OCI-LY7 (cell line): ENCODE data around the gene ZNF407. TPM values are rescaled to one million over a fixed set of nuclear protein-coding genes. Genes with fewer than 3 reads are reported as not detected.

ENCODE experiments used
- BruUV-seq: library from RNA; stranded (reverse); fragments of 400-500 nt; replicated peaks from 2 replicates; lab custom pipeline; 2021; lab: Mats Ljungman, UMichigan
- CTCF ChIA-PET: fragments of 300-600 bp; sonication (Branson Sonifier 250); formaldehyde crosslinking; loops from one replicate; lab custom pipeline; 2022; ENCODE audit warnings: antibody characterized with exemption; ENCODE audit not compliant: unreplicated experiment; lab: Charles Lee
- POLR2A ChIA-PET: fragments of 300-600 bp; sonication (Branson Sonifier 250); formaldehyde crosslinking; loops from one replicate; lab custom pipeline; 2022; ENCODE audit warnings: antibody characterized with exemption; lab: Charles Lee
- DNase-seq: peaks from one replicate; pipeline ENCODE4 v3.0.0-alpha.2; 2015; ENCODE audit warnings: low spot score
- H2AFZ ChIP-seq: fragments of 200-600 bp; sonication (generic), shearing (Covaris generic); 2 replicates; pipeline ENCODE4 v1.6.1; 2014; ENCODE audit warnings: mild to moderate bottlenecking, antibody characterized with exemption, low read length, moderate library complexity
- H3K27ac ChIP-seq: fragments of 200-600 bp; sonication (generic); 2 replicates; pipeline ENCODE4 v1.5.1; 2014; ENCODE audit warnings: mixed run types, low read depth, mild to moderate bottlenecking, moderate library complexity, low read length, inconsistent platforms; ENCODE audit not compliant: poor library complexity, severe bottlenecking
- H3K36me3 ChIP-seq: fragments of 200-600 bp; sonication (generic); 2 replicates; pipeline ENCODE4 v1.6.1; 2014; ENCODE audit warnings: mild to moderate bottlenecking, antibody characterized with exemption, low read length, moderate library complexity, mixed read lengths; ENCODE audit not compliant: insufficient read depth
- H3K4me1 ChIP-seq: fragments of 200-600 bp; sonication (generic); 2 replicates; pipeline ENCODE4 v1.5.1; 2014; ENCODE audit warnings: mild to moderate bottlenecking, low read length; ENCODE audit not compliant: insufficient read depth, poor library complexity, severe bottlenecking
- H3K4me2 ChIP-seq: fragments of 200-600 bp; sonication (generic); 2 replicates; pipeline ENCODE4 v1.6.1; 2014; ENCODE audit warnings: mild to moderate bottlenecking, low read length
- H3K4me3 ChIP-seq: fragments of 200-600 bp; sonication (generic); 2 replicates; pipeline ENCODE4 v1.5.1; 2014; ENCODE audit warnings: mild to moderate bottlenecking, low read depth, low read length; ENCODE audit not compliant: poor library complexity, severe bottlenecking
- H3K79me2 ChIP-seq: fragments of 200-600 bp; sonication (generic); 2 replicates; pipeline ENCODE4 v1.6.1; 2016; ENCODE audit warnings: low read depth, mild to moderate bottlenecking, low read length, moderate library complexity, mixed read lengths; ENCODE audit not compliant: insufficient read depth
- H3K9me2 ChIP-seq: fragments of 200-600 bp; sonication (generic); 2 replicates; pipeline ENCODE4 v1.6.1; 2016; ENCODE audit warnings: mild to moderate bottlenecking, low read length, mixed read lengths; ENCODE audit not compliant: insufficient read depth
- H3K9me3 ChIP-seq: fragments of 200-600 bp; sonication (generic); 2 replicates; pipeline ENCODE4 v1.6.1; 2014; ENCODE audit warnings: mild to moderate bottlenecking, mixed run types, low read length, mixed read lengths
- H4K20me1 ChIP-seq: fragments of 200-600 bp; sonication (generic); 2 replicates; pipeline ENCODE4 v1.6.1; 2014; ENCODE audit warnings: mild to moderate bottlenecking, antibody characterized with exemption, low read length, moderate library complexity, mixed read lengths; ENCODE audit not compliant: insufficient read depth
- CTCF ChIP-seq: fragments of 200-600 bp; sonication (generic); conservative IDR thresholded peaks from 2 replicates; pipeline ENCODE4 v1.5.1; 2014; ENCODE audit warnings: mild to moderate bottlenecking, antibody characterized with exemption, low read length, moderate library complexity, mixed read lengths
- EZH2phosphoT487 ChIP-seq: fragments of 200-600 bp; sonication (generic); IDR thresholded peaks from 2 replicates; pipeline ENCODE4 v1.6.1; 2018; ENCODE audit warnings: low read depth, borderline replicate concordance, mild to moderate bottlenecking, mixed run types, antibody characterized with exemption, low read length, moderate library complexity, mixed read lengths
- intact Hi-C: fragments of 100-400 bp; cut with micrococcal nuclease; formaldehyde crosslinking; loops from one replicate; pipeline ENCODE4 v1.10.0; 2022; ENCODE audit not compliant: unreplicated experiment
- total RNA-seq, 2 experiments: library from RNA; depleted of rRNA in 1 of 2; stranded (reverse); fragments of >200 nt in 1 of 2; shearing (Covaris generic) in 1 of 2; gene quantifications; 2 replicates each; pipeline ENCODE4 v1.2.3, GENCODE V29; 2014 to 2022

Gene ZNF407
- total RNA-seq, 2 experiments from 2014 or later: 8.9 to 11.9 TPM

- H4K20me1 ChIP-seq: no peaks in the 10 kb centered on the region
- peaks cover 6% of the 10 kb centered on the region for H3K4me1 ChIP-seq
- no TSS peak for BruUV-seq
- H3K4me3 ChIP-seq: no peak overlapping the region
- ChIA-PET CTCF (no interaction called here), POLR2A (no interaction called here)
- no peak overlapping the region for H3K27ac ChIP-seq
- TF ChIP-seq CTCF: no peak
- TF ChIP-seq EZH2phosphoT487: no peak
- no peaks in the 10 kb centered on the region for H3K9me3 ChIP-seq
- no peak overlapping the region for H2AFZ ChIP-seq
- H3K9me2 ChIP-seq: no peaks in the 10 kb centered on the region
- H3K79me2 ChIP-seq: no peaks in the 10 kb centered on the region
- no peak overlapping the region for H3K4me2 ChIP-seq
- H3K36me3 ChIP-seq: no peaks in the 10 kb centered on the region
- no peak for DNase-seq
- intact Hi-C loops: no loop called here
Measured at GRCh38 chr18:74725690-74726089, 128.0 kb downstream of the ZNF407 start.

- BruUV-seq: no TSS peak
- intact Hi-C loops: no loop called here
- Histone ChIP-seq H3K27ac (no peak overlapping the region), H3K9me2 (no peaks in the 10 kb centered on the region), H4K20me1 (no peaks in the 10 kb centered on the region), H3K36me3 (no peaks in the 10 kb centered on the region), H3K4me3 (no peak overlapping the region), H2AFZ (no peak overlapping the region), H3K4me2 (no peak overlapping the region), H3K9me3 (no peaks in the 10 kb centered on the region), H3K79me2 (no peaks in the 10 kb centered on the region), H3K4me1 (no peaks in the 10 kb centered on the region)
- POLR2A ChIA-PET: no interaction called here
- CTCF ChIA-PET: no interaction called here
- no peak for TF ChIP-seq EZH2phosphoT487
- TF ChIP-seq CTCF: no peak
- DNase-seq: no peak
Measured at GRCh38 chr18:74728586-74728985, 130.9 kb downstream of the ZNF407 start.

DNA sequence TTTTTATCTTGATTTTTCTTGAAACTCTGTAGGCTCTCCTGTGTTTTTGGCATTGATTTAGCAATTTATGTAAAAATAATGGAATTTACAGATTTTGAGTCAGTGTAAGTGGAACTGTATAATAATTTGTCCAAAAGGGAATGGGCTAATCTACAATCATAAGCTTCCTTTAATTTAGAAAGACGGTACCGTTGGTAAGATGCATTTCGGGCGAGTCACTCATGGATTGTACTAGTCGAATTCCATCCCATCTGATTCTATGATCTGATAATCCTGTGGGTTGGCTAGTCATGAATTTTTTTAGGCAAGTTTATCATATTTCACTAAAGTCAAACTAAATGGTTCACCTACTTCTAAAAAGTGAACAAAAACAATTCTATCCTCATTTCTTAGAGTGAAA, 133.4 kb downstream of the ZNF407 start:
- H3K4me1 ChIP-seq: no peaks in the 10 kb centered on the region
- TF ChIP-seq EZH2phosphoT487: no peak
- TF ChIP-seq CTCF: no peak
- no peaks in the 10 kb centered on the region for H3K9me2 ChIP-seq
- no peaks in the 10 kb centered on the region for H3K79me2 ChIP-seq
- no peaks in the 10 kb centered on the region for H3K36me3 ChIP-seq
- CTCF ChIA-PET: no interaction called here
- H3K27ac ChIP-seq: no peak overlapping the region
- H3K4me2 ChIP-seq: no peak overlapping the region
- H2AFZ ChIP-seq: no peak overlapping the region
- H4K20me1 ChIP-seq: no peaks in the 10 kb centered on the region
- no peak for DNase-seq
- BruUV-seq: no TSS peak
- H3K4me3 ChIP-seq: no peak overlapping the region
- intact Hi-C loops: no loop called here
- no peaks in the 10 kb centered on the region for H3K9me3 ChIP-seq
- POLR2A ChIA-PET: interaction anchor here (0.7 kb wide), 1 partner anchor 10 kb away, joined by 3 read pairs; no protein-coding TSS in a partner anchor
